ENCODE data around the gene CCDC83. TPM values are rescaled to one million over a fixed set of nuclear protein-coding genes. Genes with fewer than 3 reads are reported as not detected.

CCDC83 gene
- total RNA-seq, 1 experiment from 2014 or later, result not detected

DNA sequence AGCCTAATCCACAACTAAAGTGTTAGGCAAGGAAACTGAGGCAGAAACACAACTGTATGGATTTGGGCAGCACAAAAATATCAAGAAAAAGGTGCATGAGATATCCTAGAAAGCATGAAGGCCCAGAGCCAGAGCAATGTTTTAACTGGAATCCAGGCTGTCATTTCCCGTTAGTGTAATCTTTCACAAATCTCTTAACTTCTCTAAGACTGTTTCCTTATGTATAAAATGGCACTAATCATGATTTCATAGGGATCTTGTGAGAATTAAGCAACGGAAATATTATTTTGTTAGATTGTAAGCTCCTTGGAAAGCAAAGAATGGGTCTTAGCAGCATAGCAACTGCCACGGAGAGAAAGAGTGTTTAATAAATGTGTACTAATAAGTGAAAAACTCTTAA is 29.6 kb upstream of the CCDC83 start:
- Histone ChIP-seq H3K27ac (no peak overlapping the region), H3K4me2 (peak overlapping the region; percentile 73; the same call in 1 of the 2 replicates), H3K27me3 (ENCODE audit: insufficient read depth, low read depth) (no peaks in the 10 kb centered on the region), H3K9me3 (ENCODE audit: insufficient read depth, low read depth) (no peaks in the 10 kb centered on the region; the same call in 1 of the 2 replicates), H3K79me2 (ENCODE audit: low read depth) (no peaks in the 10 kb centered on the region), H4K20me1 (ENCODE audit: insufficient read depth) (no peaks in the 10 kb centered on the region), H3K4me3 (no peak overlapping the region), H3K4me1 (replicated peaks; ENCODE audit: insufficient read depth) (peaks cover 65% of the 10 kb centered on the region), H2AFZ (no peak overlapping the region), H3F3A (ENCODE audit: insufficient read depth, low read depth) (peaks cover 43% of the 10 kb centered on the region), H3K9me2 (ENCODE audit: insufficient read depth) (no peaks in the 10 kb centered on the region), H3K36me3 (ENCODE audit: low read depth) (no peaks in the 10 kb centered on the region)
- BruUV-seq (replicated peaks), result no TSS peak
- CTCF ChIA-PET, result no interaction called here
- intact Hi-C loops (cut with micrococcal nuclease; ENCODE audit: unreplicated experiment), result loop anchor here (10.0 kb wide), 1 partner anchor 131 kb away; no protein-coding TSS in a partner anchor
- POLR2A ChIA-PET (ENCODE audit: unreplicated experiment), result interaction anchor here (0.8 kb wide), 1 partner anchor 819 kb away, joined by 10 read pairs; no protein-coding TSS in a partner anchor
- no peak for DNase-seq
- TF ChIP-seq, protein P1, sequence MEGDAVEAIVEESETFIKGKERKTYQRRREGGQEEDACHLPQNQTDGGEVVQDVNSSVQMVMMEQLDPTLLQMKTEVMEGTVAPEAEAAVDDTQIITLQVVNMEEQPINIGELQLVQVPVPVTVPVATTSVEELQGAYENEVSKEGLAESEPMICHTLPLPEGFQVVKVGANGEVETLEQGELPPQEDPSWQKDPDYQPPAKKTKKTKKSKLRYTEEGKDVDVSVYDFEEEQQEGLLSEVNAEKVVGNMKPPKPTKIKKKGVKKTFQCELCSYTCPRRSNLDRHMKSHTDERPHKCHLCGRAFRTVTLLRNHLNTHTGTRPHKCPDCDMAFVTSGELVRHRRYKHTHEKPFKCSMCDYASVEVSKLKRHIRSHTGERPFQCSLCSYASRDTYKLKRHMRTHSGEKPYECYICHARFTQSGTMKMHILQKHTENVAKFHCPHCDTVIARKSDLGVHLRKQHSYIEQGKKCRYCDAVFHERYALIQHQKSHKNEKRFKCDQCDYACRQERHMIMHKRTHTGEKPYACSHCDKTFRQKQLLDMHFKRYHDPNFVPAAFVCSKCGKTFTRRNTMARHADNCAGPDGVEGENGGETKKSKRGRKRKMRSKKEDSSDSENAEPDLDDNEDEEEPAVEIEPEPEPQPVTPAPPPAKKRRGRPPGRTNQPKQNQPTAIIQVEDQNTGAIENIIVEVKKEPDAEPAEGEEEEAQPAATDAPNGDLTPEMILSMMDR (conservative IDR thresholded peaks at IDR 0.05), result no peak
- no peak for TF ChIP-seq EZH2 (IDR thresholded peaks at IDR 0.05; ENCODE audit: low read depth)

DNA sequence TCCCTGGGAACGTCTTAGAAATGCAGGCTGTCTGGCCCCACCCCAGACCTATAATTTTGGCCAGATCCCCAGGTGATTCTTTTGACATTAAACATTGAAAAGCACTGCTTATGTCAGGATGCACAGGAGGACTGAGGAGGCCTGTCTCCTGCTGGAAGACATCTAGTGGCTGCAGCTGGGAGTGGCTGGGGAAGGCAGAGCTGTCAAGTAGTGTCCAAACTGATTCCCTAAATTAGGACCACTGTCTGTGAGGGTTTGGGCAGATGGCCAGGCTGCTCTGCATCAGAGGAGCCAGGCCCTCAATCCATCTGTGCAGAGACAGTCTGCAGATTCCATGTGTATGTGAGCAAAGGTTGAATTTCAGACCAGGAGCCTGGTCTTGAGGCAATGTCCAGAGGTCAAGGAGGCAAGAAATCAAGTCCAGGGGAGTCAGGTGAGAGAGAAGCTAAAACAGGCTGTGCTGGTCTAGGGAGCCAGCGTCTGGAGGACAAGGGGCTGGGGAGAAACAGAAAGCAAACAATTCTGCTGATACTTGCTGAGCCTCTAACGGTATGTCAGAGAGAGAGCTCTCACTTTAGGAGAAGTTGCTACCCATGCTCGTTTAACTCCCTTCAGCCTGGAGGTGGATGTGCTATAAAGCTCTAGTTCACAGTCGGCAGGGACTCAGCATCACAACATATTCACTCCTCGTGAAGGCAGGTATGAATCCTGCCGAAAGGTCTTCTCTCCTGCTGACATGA is 28.9 kb upstream of the CCDC83 start:
- Histone ChIP-seq H4K20me1 (ENCODE audit: insufficient read depth) (no peaks in the 10 kb centered on the region), H3K4me1 (replicated peaks; ENCODE audit: insufficient read depth) (peaks cover 68% of the 10 kb centered on the region), H3K9me2 (ENCODE audit: insufficient read depth) (no peaks in the 10 kb centered on the region), H3K79me2 (ENCODE audit: low read depth) (no peaks in the 10 kb centered on the region), H3K36me3 (ENCODE audit: low read depth) (no peaks in the 10 kb centered on the region), H3K9me3 (ENCODE audit: insufficient read depth, low read depth) (no peaks in the 10 kb centered on the region; the same call in 1 of the 2 replicates), H3K27me3 (ENCODE audit: insufficient read depth, low read depth) (no peaks in the 10 kb centered on the region), H3K27ac (peak overlapping the region; percentile 93), H3K4me2 (peak overlapping the region; percentile 73), H3K4me3 (no peak overlapping the region), H2AFZ (no peak overlapping the region), H3F3A (ENCODE audit: insufficient read depth, low read depth) (peaks cover 48% of the 10 kb centered on the region)
- BruUV-seq (replicated peaks), result no TSS peak
- intact Hi-C loops (cut with micrococcal nuclease; ENCODE audit: unreplicated experiment), result loop anchor here (10.0 kb wide), 1 partner anchor 131 kb away; no protein-coding TSS in a partner anchor
- no peak for TF ChIP-seq EZH2 (IDR thresholded peaks at IDR 0.05; ENCODE audit: low read depth)
- TF ChIP-seq, protein P1 (conservative IDR thresholded peaks at IDR 0.05), result peak; percentile 69
- POLR2A ChIA-PET (ENCODE audit: unreplicated experiment), result no interaction called here
- peak in 1 of 2 experiments; percentile 41 for DNase-seq
- CTCF ChIA-PET, result no interaction called here

DNA sequence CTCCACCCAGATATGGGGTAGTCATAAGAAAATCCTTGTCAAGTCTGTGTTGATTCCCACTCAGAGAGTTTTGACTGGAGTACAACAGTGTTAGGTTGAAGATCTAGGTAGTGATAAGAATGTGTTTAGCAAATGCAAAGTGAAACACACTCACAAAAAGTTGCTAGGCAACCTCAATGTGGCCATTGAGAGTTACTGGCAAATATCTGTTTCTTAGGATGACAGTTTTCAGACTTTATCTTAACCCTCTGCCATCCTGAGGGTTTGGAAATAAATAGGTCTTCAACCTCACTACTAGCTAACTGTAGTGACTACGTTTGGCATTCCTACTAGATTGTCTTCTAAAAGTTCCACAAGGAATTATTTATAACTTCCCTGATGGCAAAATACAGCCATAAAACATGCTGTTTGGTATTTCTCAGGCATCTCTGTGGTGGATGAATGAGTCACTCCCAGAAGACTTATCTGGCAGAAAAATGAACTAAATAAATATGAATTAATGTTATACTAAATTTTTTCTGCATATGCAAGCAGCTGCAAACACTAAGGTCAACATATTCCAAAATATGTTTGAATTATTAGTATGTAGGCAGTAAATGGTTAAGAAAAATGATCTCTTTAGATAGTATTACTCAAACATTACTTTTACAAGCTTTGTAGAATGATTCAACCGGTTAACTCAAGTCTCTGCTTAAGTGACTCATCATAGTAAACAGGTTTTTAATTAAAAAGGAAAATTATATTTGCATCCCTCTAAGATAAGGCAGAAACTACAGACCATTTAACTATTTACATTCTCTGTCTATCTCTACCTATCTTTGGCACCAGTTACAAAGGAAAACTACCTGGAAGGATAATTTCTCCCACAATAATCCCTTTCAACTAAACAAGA is 27.2 kb upstream of the CCDC83 start:
- H2AFZ ChIP-seq, result no peak overlapping the region; the same call in 1 of the 2 replicates
- H3K9me3 ChIP-seq (ENCODE audit: insufficient read depth, low read depth), result no peaks in the 10 kb centered on the region; the same call in 1 of the 2 replicates
- DNase-seq, result peak; percentile 41 to 99
- no TSS peak for BruUV-seq (replicated peaks)
- H3F3A ChIP-seq (ENCODE audit: insufficient read depth, low read depth), result peaks cover 52% of the 10 kb centered on the region
- H3K4me2 ChIP-seq, result peak overlapping the region; percentile 73
- POLR2A ChIA-PET (ENCODE audit: unreplicated experiment), result interaction anchor here (0.6 kb wide), 1 partner anchor 67 kb away, joined by 3 read pairs; no protein-coding TSS in a partner anchor
- peaks cover 71% of the 10 kb centered on the region for H3K4me1 ChIP-seq (replicated peaks; ENCODE audit: insufficient read depth)
- intact Hi-C loops (cut with micrococcal nuclease; ENCODE audit: unreplicated experiment), result loop anchor here (2.0 to 10.0 kb wide), 2 partner anchors 17 to 133 kb away; no protein-coding TSS in a partner anchor
- CTCF ChIA-PET, result interaction anchor here (0.6 kb wide), 1 partner anchor 126 kb away, joined by 9 read pairs; no protein-coding TSS in a partner anchor
- no peaks in the 10 kb centered on the region for H3K36me3 ChIP-seq (ENCODE audit: low read depth)
- no peaks in the 10 kb centered on the region for H3K9me2 ChIP-seq (ENCODE audit: insufficient read depth)
- no peaks in the 10 kb centered on the region for H3K79me2 ChIP-seq (ENCODE audit: low read depth)
- TF ChIP-seq EZH2 (IDR thresholded peaks at IDR 0.05; ENCODE audit: low read depth), result no peak
- TF ChIP-seq, protein P1 (conservative IDR thresholded peaks at IDR 0.05), result no peak
- H4K20me1 ChIP-seq (ENCODE audit: insufficient read depth), result no peaks in the 10 kb centered on the region
- H3K4me3 ChIP-seq, result peak overlapping the region; percentile 18; the same call in 1 of the 2 replicates
- peak overlapping the region; percentile 93 for H3K27ac ChIP-seq
- no peaks in the 10 kb centered on the region for H3K27me3 ChIP-seq (ENCODE audit: insufficient read depth, low read depth)

All from PC-9 (cell line).